CD14-positive monocyte (primary cell): ENCODE measurements around the gene BMP15. TPM values are rescaled to one million over a fixed set of nuclear protein-coding genes. Genes with fewer than 3 reads are reported as not detected.

Experiments
- DNase-seq, 3 donors: peaks; one replicate each; pipeline ENCODE4 v3.0.0-alpha.2; 2011 to 2022
- H2AFZ ChIP-seq: 2 replicates; pipeline ENCODE4 v1.6.0; 2012; ENCODE audit warnings: mild to moderate bottlenecking, low read depth, low read length, inconsistent platforms; ENCODE audit not compliant: insufficient read depth, poor library complexity, severe bottlenecking
- H3K27ac ChIP-seq, 2 donors: 1 replicate in 1 of 2; 2 replicates in 1 of 2; pipeline ENCODE4 v1.5.1; 2012 to 2013; ENCODE audit warnings: low read length in 2 of 2, control low read depth in 1 of 2, inconsistent platforms in 1 of 2, low read depth in 1 of 2, mild to moderate bottlenecking in 1 of 2
- H3K27me3 ChIP-seq, 2 donors: one replicate each; pipeline versions ENCODE4 v1.6.0 to v1.6.1; 2011 to 2013; ENCODE audit warnings: low read length in 2 of 2; ENCODE audit not compliant: control insufficient read depth in 2 of 2, insufficient read depth in 2 of 2
- H3K36me3 ChIP-seq, 2 donors: replicated peaks in 1 of 2; 1 replicate in 1 of 2; 2 replicates in 1 of 2; pipeline versions ENCODE4 v1.5.1 to v1.6.1; 2012 to 2013; ENCODE audit warnings: low read length in 2 of 2, control low read depth in 1 of 2, inconsistent platforms in 1 of 2, mild to moderate bottlenecking in 1 of 2; ENCODE audit not compliant: insufficient read depth in 2 of 2, control insufficient read depth in 1 of 2
- H3K4me1 ChIP-seq, 2 donors: 1 replicate in 1 of 2; 2 replicates in 1 of 2; pipeline versions ENCODE4 v1.5.1 to v1.6.1; 2012 to 2013; ENCODE audit warnings: low read length in 2 of 2, control low read depth in 1 of 2, inconsistent platforms in 1 of 2, mild to moderate bottlenecking in 1 of 2, moderate library complexity in 1 of 2; ENCODE audit not compliant: insufficient read depth in 2 of 2, control insufficient read depth in 1 of 2
- H3K4me2 ChIP-seq: replicated peaks from 2 replicates; pipeline ENCODE3; 2012; ENCODE audit warnings: low read length, moderate library complexity, mild to moderate bottlenecking; ENCODE audit not compliant: poor library complexity, severe bottlenecking; ENCODE audit errors: extremely low read depth
- H3K4me3 ChIP-seq, 3 experiments: fragments of 200-600 bp in 1 of 3; sonication (generic) in 1 of 3; replicated peaks in 1 of 3; 1 replicate in 2 of 3; 2 replicates in 1 of 3; pipeline ENCODE4 v1.5.1; 2011 to 2013; ENCODE audit warnings: low read length in 3 of 3, mild to moderate bottlenecking in 3 of 3, control low read depth in 2 of 3, low read depth in 2 of 3, inconsistent platforms in 1 of 3, moderate library complexity in 1 of 3
- H3K79me2 ChIP-seq: 2 replicates; pipeline ENCODE4 v1.6.0; 2012; ENCODE audit warnings: mild to moderate bottlenecking, control low read depth, inconsistent platforms, low read length, moderate library complexity; ENCODE audit not compliant: insufficient read depth
- H3K9ac ChIP-seq: 2 replicates; pipeline ENCODE4 v1.6.0; 2017; ENCODE audit warnings: low read length, mild to moderate bottlenecking; ENCODE audit not compliant: insufficient read depth, poor library complexity, severe bottlenecking
- H3K9me3 ChIP-seq, 2 donors: replicated peaks in 1 of 2; 1 replicate in 1 of 2; 2 replicates in 1 of 2; pipeline versions ENCODE4 v1.5.1 to v1.6.1; 2012 to 2013; ENCODE audit warnings: low read length in 2 of 2, control low read depth in 1 of 2; ENCODE audit not compliant: control insufficient read depth in 1 of 2, insufficient read depth in 1 of 2
- H4K20me1 ChIP-seq: 2 replicates; pipeline ENCODE4 v1.6.0; 2012; ENCODE audit warnings: mild to moderate bottlenecking, low read length, control low read depth, moderate library complexity; ENCODE audit not compliant: insufficient read depth
- H3K27ac Mint-ChIP-seq, 7 donors: one replicate each; pipeline ENCODE4 v1.8.0; 2020; ENCODE audit warnings: mild to moderate bottlenecking in 7 of 7, mixed read lengths in 7 of 7, moderate library complexity in 6 of 7, inconsistent platforms in 2 of 7
- H3K27me3 Mint-ChIP-seq, 3 donors: one replicate each; pipeline ENCODE4 v1.8.0; 2021 to 2022; ENCODE audit warnings: low read depth in 3 of 3, mild to moderate bottlenecking in 3 of 3, mixed read lengths in 3 of 3, moderate library complexity in 3 of 3, inconsistent platforms in 1 of 3
- H3K36me3 Mint-ChIP-seq, 2 donors: one replicate each; pipeline ENCODE4 v1.8.0; 2020; ENCODE audit warnings: mixed read lengths in 2 of 2, inconsistent platforms in 1 of 2, mild to moderate bottlenecking in 1 of 2
- H3K4me1 Mint-ChIP-seq: one replicate; pipeline ENCODE4 v1.8.0; 2020; ENCODE audit warnings: mild to moderate bottlenecking, mixed read lengths
- H3K4me3 Mint-ChIP-seq, 2 donors: one replicate each; pipeline ENCODE4 v1.8.0; 2020; ENCODE audit warnings: mild to moderate bottlenecking in 2 of 2, mixed read lengths in 2 of 2, moderate library complexity in 1 of 2
- H3K9me3 Mint-ChIP-seq, 7 donors: one replicate each; pipeline ENCODE4 v1.8.0; 2020 to 2022; ENCODE audit warnings: mixed read lengths in 7 of 7, mild to moderate bottlenecking in 6 of 7, moderate library complexity in 6 of 7, inconsistent platforms in 2 of 7
- WGBS: methylation state at CpG from one replicate; pipeline ENCODE4 v1.1.5; 2013; ENCODE audit warnings: missing lambda C conversion rate; ENCODE audit not compliant: insufficient coverage; 5-methylcytosine and 5-hydroxymethylcytosine counted together
- intact Hi-C, 2 donors: fragments of 100-400 bp; cut with micrococcal nuclease; formaldehyde crosslinking; loops; one replicate each; pipeline versions ENCODE4 v1.15.0 to v1.15.1; 2023
- polyA plus RNA-seq, 3 donors: library from polyadenylated mRNA; depleted of rRNA in 1 of 3; unstranded in 2 of 3; stranded (reverse) in 1 of 3; fragments of 300-500 nt in 2 of 3; fragments of >200 nt in 1 of 3; fragmentation: Illumina TruSeq in 2 of 3; gene quantifications; 1 replicate in 2 of 3; 2 replicates in 1 of 3; pipeline ENCODE4 v1.2.3, GENCODE V29; 2012 to 2021
- TF ChIP-seq, protein P1 (sequence below): fragments of 200-600 bp; IDR thresholded peaks from one replicate; pipeline ENCODE4 v1.8.0; 2022; ENCODE audit warnings: antibody characterized with exemption, mild to moderate bottlenecking

BMP15 gene
- polyA plus RNA-seq, 3 donors = not detected

DNA sequence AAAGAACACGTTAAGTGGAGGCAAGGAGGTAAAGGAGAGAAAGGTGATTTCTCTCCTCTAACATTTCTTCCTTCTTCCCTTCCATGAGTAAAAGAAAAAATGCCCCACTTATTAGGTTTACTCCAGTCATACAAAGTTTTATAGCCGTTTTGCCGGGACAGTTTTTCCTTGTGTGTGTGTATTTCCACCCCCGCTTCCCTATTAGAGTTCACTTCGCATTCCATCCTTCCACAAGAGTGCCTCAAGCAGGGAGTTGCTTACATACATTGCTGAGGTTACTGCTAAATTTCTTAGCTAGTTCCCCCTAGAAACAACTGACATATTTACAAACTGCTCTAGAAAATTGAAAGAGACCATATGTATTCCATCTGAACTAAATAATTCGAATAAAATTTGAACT, 45.2 kb upstream of the BMP15 start:
- Histone ChIP-seq H3K27me3 (no peaks in the 10 kb centered on the region), H3K4me2 (no peak overlapping the region), H4K20me1 (no peaks in the 10 kb centered on the region), H3K4me3 (no peak overlapping the region), H2AFZ (no peak overlapping the region), H3K79me2 (no peaks in the 10 kb centered on the region), H3K9me3 (no peaks in the 10 kb centered on the region), H3K4me1 (no peaks in the 10 kb centered on the region), H3K9ac (no peak overlapping the region), H3K27ac (no peak overlapping the region), H3K36me3 (no peaks in the 10 kb centered on the region)
- peaks cover 0 to 2% (median 0%) of the 10 kb centered on the region in 7 donors for H3K9me3 Mint-ChIP-seq
- H3K27ac Mint-ChIP-seq = no peak overlapping the region
- H3K4me3 Mint-ChIP-seq = no peak overlapping the region
- TF ChIP-seq, protein P1, sequence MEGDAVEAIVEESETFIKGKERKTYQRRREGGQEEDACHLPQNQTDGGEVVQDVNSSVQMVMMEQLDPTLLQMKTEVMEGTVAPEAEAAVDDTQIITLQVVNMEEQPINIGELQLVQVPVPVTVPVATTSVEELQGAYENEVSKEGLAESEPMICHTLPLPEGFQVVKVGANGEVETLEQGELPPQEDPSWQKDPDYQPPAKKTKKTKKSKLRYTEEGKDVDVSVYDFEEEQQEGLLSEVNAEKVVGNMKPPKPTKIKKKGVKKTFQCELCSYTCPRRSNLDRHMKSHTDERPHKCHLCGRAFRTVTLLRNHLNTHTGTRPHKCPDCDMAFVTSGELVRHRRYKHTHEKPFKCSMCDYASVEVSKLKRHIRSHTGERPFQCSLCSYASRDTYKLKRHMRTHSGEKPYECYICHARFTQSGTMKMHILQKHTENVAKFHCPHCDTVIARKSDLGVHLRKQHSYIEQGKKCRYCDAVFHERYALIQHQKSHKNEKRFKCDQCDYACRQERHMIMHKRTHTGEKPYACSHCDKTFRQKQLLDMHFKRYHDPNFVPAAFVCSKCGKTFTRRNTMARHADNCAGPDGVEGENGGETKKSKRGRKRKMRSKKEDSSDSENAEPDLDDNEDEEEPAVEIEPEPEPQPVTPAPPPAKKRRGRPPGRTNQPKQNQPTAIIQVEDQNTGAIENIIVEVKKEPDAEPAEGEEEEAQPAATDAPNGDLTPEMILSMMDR = no peak
- 100% methylated on average over 1 of the region's 6 CpGs for WGBS
- H3K27me3 Mint-ChIP-seq = peaks cover under 1 to 2% (median 1%) of the 10 kb centered on the region in 3 donors
- no peak for DNase-seq
- no peaks in the 10 kb centered on the region for H3K36me3 Mint-ChIP-seq
- no peaks in the 10 kb centered on the region for H3K4me1 Mint-ChIP-seq
- intact Hi-C loops = no loop called here

DNA sequence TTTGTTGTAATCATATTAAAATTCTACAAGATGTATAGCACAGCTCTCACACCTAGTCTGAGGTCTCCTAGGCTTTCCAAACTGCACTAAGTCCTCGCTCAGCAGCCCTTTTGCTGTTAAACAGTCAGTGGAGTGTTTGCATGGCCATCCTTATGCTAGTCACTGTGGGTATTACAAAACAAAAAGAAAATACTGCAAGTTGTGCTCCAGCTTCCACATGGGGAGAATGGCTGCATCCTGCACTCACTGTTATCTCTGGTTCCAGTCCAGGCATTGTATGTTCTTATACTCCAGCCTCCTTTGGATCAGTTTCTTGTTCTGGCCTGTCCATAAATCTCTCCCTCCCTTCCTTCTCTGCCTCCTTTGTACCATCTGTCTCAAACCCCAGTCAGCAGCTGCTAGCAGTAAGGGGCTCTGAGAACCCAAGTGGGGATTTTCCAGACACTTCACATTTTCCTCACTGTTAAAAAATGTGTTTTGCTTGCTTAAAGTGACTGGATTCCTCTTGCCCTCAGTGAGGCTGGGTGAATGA, 38.5 kb upstream of the BMP15 start:
- Histone ChIP-seq H3K9me3 (no peaks in the 10 kb centered on the region), H3K9ac (no peak overlapping the region), H2AFZ (no peak overlapping the region), H3K27me3 (no peaks in the 10 kb centered on the region), H3K36me3 (no peaks in the 10 kb centered on the region), H3K27ac (no peak overlapping the region), H3K4me2 (no peak overlapping the region), H3K4me1 (no peaks in the 10 kb centered on the region), H4K20me1 (no peaks in the 10 kb centered on the region), H3K4me3 (no peak overlapping the region), H3K79me2 (no peaks in the 10 kb centered on the region)
- Mint-ChIP-seq H3K27ac (no peak overlapping the region), H3K4me3 (no peak overlapping the region), H3K4me1 (no peaks in the 10 kb centered on the region), H3K36me3 (no peaks in the 10 kb centered on the region), H3K9me3 (no peaks in the 10 kb centered on the region), H3K27me3 (peaks cover 0 to 7% (median 2%) of the 10 kb centered on the region in 3 donors)
- DNase-seq = no peak
- intact Hi-C loops = no loop called here
- TF ChIP-seq, protein P1 = no peak
- no CpG with 5 or more reads among the region's 1 CpG for WGBS
